Activated CD4-positive, CD25-positive, alpha-beta regulatory T cell treated with anti-CD3 and anti-CD28 coated beads, Interleukin-2, amount 50 U/mL, for 72 hours (primary cell): ENCODE measurements around the gene SYCP2.
"Not testable (repeated sequence)": the region's sequence is repeated elsewhere in the genome, so short reads cannot be mapped to it uniquely, and the experiment has no call there.

Experiments
- DNase-seq: peaks from one replicate; pipeline ENCODE4 v3.0.0; 2021

The SYCP2 gene

DNA sequence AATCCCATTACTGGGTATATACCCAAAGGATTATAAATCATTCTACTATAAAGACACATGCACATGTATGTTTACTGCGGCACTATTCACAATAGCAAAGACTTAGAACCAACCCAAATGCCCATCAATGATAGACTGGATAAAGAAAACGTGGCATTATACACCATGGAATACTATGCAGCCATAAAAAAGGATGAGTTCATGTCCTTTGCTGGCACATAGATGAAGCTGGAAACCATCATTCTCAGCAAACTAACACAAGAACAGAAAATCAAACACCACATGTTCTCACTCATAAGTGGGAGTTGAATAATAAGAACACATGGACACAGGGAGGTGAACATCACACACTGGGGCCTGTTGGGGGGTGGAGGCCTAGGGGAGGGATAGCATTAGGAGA lies 43.4 kb downstream of the SYCP2 start:
- not testable (repeated sequence) for DNase-seq

DNA sequence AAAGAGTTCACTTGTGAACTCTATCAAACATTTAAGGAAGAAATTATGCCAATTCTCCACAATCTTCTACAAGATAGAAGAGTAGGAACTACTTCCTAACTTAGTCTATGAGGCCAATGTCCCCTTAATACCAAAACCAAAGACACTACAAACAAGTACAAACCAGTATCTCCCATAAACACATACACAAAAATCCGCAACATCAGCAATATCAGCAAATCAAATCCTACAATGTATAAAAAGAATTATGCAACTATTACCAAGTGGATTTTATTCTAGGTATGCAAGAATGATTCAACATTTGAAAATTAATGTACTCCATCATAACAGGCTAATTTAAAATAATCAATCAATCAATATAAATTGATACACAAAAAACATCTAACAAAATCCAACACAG lies 45.4 kb downstream of the SYCP2 start:
- no peak for DNase-seq

DNA sequence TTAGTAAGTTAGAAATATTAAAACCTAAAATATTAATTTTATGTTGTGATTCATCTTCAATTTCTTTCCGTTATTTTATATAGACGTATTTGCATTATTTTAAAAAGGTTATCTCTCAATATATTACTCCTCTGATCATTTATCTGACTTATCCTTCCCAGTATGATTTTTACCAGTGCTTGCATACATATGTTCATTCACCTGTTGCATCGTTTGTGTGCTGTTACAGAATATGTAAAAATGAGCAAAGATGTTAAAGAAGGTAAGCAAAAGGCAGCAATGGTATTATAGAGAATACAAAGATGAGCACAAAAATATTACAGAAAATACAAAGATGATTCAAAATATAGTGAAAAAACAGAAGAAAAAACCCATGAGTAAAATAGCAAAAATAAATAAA lies 48.9 kb downstream of the SYCP2 start:
- DNase-seq, result no peak

DNA sequence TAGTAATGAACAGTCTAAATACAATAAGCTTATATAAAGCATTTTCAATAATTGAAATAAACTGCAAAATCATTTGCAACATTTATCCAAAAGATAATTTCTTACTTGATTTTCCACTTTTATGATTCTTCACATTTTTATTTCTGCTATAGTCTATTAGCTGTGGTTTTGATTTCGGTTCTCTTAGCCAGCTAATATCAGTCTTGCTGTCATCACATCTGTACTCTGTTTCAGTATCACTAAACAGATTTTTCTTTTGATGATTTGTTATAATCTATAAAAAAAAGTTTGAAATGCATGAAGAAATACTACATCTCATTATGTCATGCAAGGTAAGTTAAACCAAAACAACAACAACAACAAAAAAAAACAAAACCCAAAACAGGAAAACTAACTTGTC lies 53.2 kb downstream of the SYCP2 start:
- DNase-seq, result no peak

DNA sequence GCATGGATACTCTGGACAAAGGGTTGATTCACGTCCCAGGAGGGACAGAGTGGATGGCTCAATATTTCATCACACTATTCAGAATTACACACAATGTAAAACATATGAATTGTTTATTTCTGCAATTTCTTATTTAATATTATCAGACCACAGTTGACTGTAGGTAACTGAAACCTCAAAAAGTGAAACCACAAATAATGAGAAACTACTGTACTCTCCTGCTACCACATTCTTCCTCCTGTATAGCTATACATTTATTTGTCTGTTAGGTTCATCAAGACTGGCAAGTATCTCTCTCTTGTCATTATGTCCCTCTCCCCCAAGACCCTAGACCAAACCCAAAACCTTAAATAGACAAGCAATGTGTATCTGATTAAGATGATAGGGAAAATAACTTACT lies 60.0 kb downstream of the SYCP2 start:
- DNase-seq, result no peak

DNA sequence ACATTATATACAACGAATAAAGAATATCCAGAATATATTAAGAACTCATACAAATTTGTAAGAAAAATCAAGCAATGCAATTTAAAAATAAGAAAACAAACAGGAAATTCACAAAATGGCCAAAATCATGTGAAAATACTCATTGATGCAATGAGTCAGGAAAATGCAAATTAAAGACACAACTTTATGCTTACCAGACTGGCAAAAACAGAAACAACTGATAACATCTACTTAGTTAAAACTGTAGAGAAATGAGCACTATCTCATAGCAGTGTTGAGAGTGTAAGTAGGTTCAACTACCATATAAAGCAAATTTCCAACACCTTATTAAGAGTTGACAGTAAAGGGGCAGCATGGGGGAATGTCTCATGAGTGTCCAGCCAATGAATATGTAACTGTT lies 62.3 kb downstream of the SYCP2 start:
- DNase-seq, result no peak

DNA sequence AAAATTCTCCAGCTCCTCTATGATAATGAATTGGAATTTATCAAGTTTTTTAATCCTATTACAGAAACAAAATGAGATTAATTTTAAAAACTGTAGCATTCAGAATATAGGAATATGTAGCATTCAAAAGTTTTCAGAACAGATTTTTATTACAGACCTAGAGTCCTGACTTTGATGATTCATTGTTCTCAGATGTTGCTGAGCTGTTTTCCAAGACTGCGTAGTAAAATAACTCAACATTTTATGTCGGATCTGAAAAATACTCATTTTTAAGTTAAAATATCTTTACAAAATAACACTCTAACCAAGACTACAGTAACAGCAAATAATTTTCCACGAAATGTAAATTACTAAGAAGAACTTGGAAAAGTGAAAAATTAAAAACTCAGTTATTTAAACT lies 67.1 kb downstream of the SYCP2 start:
- no peak for DNase-seq

DNA sequence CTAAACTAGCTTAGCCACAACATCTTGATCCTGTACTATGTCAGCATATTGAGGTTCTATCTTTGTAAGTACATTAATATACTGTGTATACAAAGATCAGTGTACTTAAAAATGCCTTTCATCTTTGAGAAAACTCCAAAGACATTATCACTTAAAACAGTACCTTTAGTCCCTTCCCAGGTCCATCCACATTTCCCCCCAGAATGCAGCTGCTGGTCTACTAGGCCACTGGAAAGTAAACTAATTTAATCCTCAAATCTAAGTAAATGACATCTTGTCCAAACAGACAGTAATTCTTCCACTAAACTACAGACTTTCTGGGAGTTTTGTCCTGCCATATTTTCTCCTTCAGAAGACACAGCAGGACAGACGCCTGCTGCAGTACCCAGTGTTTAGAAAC lies 68.7 kb downstream of the SYCP2 start:
- DNase-seq, result no peak

DNA sequence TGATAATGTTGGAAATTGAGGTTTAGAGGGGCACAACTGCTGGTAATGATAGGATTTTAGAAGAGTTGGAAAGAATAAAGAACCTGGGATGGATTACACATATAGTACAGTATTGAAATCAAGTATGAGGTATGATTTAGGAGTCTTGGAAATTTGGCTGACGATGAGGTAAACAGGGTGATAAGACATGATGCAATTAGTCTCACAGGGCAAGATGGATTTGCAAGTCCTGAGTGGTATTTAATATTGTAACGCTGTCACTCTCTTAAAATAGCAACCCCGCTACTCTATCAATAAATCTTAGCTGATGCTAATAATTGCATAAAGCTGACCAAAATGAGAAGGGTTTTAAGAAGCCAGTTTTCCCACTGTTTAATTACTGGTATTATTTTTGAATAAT lies 70.4 kb downstream of the SYCP2 start:
- DNase-seq, result no peak

DNA sequence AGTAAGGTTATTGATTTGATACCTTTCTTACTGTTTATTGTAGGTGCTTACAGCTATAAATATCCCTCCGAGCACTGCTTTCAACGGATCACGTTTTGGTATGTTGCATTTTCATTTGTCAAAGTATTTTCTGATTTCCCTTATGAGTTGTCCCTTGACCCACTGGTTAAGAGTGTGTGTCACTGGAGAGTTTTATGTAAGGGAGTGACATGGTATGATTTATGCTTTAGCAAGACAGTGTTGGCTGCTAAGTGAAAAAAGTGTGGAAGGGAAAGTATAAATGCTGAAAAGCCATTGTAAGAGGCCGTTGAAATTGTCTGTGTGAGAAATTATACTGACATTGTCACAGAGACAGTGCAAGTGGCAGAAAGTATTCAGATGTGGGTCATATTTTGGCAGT lies 72.0 kb downstream of the SYCP2 start:
- no peak for DNase-seq

DNA sequence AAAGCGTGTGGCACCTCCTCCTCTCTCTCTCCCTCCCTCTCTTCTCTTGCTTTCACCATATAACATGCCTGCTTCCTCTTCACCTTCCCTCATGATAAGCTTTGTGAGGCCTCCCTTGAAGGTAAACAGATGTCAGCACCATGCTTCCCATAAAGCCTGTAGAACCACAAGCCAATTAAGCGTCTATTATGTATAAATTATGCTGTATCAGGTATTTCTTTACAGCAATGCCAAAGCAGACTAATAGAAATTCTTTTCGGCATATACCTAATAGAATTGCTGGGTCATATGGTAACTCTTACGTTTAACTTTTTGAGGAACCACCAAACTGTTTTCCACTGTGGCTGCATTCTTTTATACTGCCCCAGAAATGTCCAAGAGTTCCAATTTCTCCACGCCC lies 75.0 kb downstream of the SYCP2 start:
- no peak for DNase-seq

DNA sequence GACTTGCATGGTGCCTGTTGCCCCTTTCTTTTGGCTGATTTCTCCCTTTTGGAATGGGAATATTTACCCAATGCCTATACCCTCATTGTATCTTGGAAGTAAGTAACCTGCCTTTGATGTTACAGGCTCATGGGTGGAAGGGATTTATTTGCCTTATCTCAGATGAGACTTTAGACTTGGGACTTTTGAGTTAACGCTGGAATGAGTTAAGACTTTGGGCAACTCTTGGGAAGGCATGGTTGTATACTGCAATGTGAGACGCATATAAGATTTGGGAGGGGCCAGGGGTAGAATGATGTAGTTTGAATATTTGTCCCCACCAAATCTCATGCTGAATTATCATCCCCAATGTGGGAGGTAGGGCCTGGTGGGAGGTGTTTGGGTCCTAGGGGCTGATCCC lies 75.5 kb downstream of the SYCP2 start:
- DNase-seq, result no peak

DNA sequence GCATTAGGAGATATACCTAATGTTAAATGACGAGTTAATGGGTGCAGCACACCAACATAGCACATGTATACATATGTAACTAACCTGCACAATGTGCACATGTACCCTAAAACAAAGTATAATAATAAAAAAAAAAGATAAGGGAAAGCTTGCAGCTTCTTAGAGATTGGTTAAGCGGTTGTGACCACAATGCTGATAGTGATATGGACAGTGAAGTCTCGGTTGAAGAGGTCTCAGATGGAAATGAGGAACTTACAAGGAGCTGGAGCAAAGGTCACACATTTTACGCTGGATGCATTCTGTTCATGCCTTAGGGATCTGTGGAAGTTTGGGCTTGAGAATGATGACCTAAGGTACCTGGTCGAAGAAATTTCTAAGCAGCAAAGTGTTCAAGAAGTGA lies 76.5 kb downstream of the SYCP2 start:
- not testable (repeated sequence) for DNase-seq

DNA sequence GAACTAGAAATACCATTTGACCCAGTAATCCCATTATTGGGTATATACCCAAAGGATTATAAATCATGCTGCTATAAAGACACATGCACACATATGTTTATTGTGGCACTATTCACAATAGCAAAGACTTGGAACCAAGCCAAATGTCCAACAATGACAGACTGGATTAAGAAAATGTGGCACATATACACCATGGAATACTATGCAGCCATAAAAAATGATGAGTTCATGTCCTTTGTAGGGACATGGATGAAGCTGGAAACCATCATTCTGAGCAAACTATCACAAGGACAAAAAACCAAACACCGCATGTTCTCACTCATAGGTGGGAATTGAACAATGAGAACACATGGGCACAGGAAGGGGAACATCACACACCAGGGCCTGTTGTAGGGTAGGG lies 76.9 kb downstream of the SYCP2 start:
- not testable (repeated sequence) for DNase-seq

DNA sequence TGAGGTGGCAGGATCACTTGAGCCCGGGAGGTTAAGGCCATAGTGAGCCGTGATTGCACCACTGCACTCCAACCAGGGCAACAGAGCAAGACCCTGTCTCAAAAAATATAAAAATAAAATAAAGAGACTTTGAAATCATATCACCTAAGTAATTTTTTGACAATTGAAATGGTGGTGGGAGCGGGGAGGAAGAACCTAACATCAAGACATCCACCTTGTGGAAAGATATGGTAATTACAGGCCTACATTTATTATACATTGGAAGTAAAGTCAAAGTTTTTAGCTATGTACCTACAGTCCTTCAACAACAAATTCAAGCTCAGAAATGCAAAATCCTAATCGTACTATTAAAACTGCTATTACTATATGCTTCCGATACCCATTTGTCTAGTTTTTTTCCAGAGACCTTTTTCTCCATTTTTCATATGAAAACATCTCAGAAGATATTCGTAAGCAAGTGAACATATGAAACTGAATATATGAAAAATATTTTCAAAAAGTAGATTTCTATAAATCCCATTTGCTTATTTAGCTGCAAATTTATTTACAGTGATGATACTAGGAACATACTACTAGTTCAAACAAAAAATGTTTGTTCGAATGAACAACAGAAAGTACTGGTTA lies 83.3 kb downstream of the SYCP2 start:
- no peak for DNase-seq

DNA sequence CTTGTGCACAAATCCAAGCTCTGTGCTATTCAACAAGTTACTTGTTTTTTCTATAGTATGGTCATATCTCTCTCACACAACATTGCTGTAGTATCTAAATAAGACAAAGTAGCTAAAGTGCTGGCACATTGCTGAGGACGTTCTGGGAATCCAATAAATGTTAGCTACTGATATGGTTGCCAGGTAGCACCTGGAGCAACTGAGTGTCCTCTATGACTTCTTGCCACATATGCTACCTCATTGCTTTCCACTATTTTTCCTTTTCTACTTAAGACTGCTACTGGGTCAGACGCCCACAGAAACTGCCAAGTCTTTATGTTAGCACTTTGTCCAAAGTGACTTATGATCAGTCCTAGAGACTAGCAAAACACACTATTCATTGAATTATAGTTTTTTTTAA lies 85.3 kb downstream of the SYCP2 start:
- no peak for DNase-seq

DNA sequence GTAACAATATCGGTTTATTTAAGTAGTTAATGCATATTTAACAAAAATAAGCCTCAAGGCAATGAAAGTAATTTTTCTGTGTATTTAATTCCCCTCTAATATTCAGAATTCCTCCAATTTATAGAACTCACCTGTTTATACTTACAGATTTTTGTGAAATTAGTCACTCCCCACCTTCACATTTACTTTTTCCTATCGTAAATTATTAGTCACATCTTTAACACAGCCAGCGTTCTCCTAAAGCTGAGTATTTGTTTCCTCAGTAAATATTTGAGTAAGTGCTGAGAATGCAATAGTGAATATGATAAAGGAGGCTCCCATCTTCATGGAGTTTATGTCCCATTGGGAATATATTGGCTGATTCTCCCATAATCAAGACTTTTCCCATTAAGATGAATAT lies 88.0 kb downstream of the SYCP2 start:
- no peak for DNase-seq

DNA sequence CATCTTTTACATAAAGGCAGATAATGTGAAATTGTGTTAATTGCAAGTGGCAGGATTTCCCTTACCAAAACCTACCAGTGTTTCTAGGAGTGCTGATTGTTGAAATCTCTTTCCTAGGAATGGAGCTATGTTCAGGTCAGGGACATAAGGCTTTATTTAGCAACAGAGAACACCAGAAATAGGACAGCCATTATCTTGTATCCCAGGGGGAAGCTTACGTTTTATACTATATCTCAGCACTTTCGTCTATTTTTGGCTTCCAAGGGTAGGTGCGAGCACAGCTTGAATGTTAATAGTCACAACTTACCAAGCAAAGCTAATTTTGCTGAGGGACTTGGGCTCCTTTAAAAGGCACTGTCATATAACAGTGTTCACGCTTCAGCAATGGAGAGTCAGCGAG lies 94.0 kb downstream of the SYCP2 start:
- DNase-seq, result no peak

DNA sequence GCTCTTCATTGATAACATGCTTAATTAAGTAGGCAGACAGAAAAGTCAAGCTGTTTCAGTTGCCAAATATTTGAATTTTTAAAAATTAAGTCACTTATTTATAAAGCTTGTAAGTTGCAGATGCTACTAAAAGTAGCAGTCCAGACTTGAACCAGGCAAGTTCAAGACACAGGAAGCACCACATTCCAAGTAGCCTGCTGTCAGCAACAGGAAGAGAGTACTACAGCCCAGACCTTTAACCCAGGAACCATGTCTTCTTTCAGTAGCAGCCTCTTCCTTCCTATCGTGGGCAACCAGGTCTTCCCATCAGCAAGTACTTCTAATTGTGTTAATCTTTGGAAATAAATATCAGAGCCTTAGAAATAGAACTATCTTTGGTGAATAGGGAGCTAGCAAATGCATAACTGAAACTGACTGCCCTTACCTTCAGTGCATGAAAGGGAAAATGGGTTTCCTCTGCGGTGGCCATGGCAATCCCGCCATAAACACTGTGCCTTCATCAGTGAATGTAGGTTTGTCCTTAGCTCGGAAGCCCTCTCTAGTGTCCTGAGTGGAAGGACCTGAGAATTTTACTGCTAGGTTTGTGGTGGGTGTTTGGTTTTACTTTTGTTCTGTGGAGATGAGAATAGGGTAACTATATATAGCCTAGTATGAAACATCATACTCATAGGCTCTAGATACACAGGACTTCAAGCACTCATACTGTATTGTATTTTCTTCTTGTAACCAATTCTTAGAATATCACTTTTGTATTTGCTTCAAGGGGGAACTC lies 95.6 kb downstream of the SYCP2 start:
- no peak for DNase-seq

DNA sequence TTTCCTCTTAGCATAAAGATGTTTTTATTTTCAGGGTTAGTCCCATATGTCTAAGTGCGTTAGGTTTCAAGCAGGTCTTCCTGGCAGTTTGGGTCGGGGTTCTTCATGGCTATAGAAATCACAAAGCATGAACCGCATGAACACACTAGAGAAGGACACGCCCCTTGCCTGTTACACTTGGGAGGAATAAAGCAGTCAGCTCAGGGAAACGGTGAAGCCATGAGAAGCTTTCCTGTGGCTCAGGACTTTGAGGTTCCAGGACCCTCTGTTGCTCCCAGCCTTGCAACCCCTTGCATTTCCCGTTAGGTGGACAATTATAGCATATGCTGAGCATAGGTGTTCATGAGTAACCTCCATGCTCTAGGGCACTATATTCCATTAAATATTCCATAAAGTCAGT lies 96.7 kb downstream of the SYCP2 start:
- no peak for DNase-seq

DNA sequence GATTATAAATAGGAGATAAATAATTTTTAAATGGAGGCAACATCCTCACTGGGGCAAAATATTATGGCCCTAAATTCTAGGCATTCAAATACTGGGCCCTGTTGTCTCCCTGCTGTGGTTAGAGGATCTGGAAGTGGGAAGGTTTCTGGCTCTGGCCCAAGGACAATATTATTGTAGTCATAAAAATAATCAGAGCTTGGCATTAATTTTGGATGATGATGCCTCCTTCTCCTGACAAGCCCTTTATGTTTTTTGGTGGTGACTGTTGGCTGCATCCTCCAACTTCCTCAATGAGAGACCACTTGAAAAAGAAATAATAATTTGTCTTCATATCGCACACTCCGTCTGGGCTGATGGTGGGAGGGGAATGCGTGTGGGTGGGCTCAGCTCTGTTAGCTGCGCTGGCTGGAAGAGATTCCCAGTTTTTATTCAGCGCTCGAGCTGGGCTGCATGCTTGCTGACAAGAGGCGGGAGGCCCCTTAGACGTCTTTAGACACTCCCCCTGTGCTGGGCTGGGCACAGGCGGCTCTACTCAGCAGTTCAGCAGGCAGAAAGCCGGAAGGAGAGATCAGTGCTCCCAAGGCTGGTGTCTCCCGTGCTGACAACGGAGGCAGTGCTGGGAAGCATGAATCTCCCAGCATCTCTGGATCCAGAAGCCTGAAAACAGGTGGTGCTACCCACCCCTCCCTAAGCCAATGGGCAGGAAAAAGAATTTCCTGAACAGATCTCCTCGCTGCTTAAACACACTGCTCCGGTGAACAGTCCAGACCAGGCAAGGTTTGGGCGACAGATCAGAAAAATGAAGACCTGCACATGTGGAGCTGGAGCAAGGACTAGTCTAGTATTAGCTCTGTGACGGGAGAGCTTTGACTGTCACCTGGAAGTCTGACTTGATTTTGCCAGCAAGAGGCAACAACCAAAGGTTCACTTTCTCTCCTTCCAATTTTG lies 97.7 kb downstream of the SYCP2 start:
- DNase-seq, result no peak

DNA sequence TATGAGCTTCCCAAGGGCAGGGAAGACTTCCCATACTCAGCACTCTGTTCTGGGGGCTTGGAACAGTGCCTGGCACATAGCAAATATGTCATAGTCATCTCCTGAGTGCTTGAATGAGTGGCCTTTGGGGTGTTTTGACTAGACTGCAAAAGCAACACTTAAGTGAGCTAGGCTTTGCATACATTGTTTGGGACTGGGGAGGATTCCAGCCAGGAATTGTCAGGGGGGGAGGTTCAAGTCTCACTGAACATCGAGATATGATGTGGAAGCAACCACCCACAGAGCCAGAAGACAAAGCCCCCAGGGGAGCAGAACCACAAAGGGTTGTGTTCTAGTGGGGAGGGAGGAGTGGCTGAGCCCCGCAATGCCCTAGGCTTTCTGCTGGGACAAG lies 98.4 kb downstream of the SYCP2 start:
- no peak for DNase-seq

DNA sequence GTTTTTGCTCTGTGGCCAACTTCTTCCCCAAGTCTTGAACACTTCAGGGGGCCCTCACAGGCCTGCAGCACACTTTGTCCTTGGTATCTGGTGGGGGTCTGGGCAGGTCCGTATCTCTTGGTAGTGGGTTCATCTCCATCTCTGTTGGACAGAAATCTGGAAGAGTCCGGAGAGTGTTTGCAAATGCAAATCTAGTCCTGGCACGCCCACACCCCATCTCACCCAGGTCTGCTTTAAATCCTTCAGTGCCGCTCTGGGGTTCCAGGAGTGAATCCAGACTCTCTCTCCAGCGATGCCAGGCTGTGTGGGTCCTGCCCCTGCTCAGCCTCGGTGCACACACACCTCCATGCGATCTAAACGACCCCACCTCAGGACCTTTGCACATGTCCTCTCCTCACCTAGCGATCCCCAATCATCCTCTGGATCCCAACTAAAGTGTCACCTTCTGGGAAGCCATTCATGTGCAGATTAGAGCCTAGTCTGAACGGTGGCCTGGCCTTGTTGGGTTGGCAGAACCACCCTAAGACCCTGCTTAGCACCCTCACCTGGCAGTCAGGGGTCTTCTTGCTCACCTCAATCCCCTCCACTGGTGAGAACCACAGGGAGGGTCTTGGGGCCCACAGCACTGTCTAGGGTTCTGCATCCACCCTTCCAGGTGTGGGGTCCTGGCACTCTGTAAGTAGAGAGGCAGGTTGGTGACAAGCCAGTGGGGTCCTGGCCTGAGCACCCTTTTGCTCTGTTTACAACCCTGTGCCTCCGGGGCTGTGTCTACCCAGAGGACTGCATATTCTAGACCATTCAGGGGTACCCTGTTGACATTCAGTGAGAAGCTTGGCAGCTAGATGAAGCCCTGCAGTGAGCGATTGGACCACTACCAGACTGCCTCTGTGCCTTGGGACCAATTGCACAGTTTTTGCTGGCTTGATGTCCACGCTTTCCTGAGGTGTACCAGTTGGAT lies 100.8 kb downstream of the SYCP2 start:
- no peak for DNase-seq
